Measurements from ENCODE around the gene DCXR. TPM values are rescaled to one million over a fixed set of nuclear protein-coding genes. Genes with fewer than 3 reads are reported as not detected.

The DCXR gene
- total and polyA plus RNA-seq, 2 donors (not counting 3 experiments of a cell fraction or from before 2014, with no cell fraction given), result 93.0 to 178 TPM

DNA sequence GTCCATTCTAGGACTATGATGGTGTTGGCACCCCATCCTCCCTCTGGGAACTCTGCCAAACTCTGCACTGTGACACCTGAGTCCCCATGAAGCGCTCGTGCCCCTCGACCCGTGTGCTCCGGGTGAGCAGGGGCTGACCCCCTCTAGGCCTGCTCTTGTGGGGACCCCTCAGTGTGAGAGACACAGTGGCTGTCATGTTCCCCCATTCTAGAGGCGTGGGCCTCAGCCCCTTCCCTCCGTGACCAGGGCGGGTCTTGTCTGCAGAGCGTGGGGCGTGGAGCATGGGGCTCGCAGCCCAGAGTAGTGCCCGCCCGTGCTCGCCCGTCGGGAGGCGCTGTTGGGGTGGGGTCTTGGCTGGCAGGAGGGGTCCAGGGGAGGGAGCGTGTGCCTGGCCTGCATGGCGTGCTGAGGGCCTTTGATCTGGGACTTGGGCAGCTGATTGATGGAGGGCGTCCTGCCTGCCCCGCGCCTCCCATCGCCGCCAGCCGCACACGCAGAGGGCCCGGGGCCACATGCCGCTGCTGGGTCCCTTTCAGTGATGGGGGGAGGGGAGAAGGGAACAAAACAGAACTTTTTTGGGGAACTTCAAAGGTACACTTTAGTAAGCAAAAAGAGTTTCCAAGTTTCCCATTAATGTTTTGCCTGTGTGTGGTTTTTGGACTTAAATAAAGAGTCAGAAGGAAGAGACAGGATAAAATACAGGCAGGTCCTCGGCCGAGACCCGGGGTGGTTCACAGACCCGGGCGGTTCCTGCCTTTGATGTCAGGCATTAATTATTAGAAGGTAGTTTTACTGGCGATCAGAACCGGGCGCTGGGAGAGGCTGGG is 37.3 kb downstream of the DCXR start:
- no peaks in the 10 kb centered on the region for H3K9me1 ChIP-seq (replicated peaks; ENCODE audit: control insufficient read depth, extremely low read depth, insufficient read depth, low read length)
- H3K9ac ChIP-seq (replicated peaks; ENCODE audit: extremely low read depth, insufficient read depth, low read length), result no peak overlapping the region
- intact Hi-C loops (cut with micrococcal nuclease), result loop anchor here (5.0 kb wide), 1 partner anchor 73 kb away; the partner anchor contains the start of gene MAFG
- no peak overlapping the region for H3K27ac ChIP-seq (ENCODE audit: insufficient read depth, low read depth, low read length)
- H3K36me3 ChIP-seq (ENCODE audit: control insufficient read depth in 2 of 2, extremely low read depth in 1 of 2, insufficient read depth in 2 of 2, low read length in 2 of 2), result no peaks in the 10 kb centered on the region
- no peak for TF ChIP-seq JUN (IDR thresholded peaks at IDR 0.05; ENCODE audit: borderline replicate concordance, insufficient read depth, insufficient read length, low read depth)
- TF ChIP-seq POLR2A (IDR thresholded peaks at IDR 0.05; ENCODE audit: low read depth, low read length), result no peak
- TF ChIP-seq POLR2AphosphoS5 (IDR thresholded peaks at IDR 0.05; ENCODE audit: insufficient read depth, low read depth, low read length), result no peak
- no peak for TF ChIP-seq EZH2 (IDR thresholded peaks at IDR 0.05; ENCODE audit: borderline replicate concordance, low read depth, low read length, severe bottlenecking)
- TF ChIP-seq MYC (IDR thresholded peaks at IDR 0.05; ENCODE audit: low read depth, low read length), result no peak
- TF ChIP-seq GATA2 (IDR thresholded peaks at IDR 0.05; ENCODE audit: insufficient read depth, insufficient read length, low read depth, low read length), result no peak
- TF ChIP-seq FOS (IDR thresholded peaks at IDR 0.05; ENCODE audit: borderline replicate concordance, insufficient read depth, low read length), result no peak
- TF ChIP-seq, protein P1, sequence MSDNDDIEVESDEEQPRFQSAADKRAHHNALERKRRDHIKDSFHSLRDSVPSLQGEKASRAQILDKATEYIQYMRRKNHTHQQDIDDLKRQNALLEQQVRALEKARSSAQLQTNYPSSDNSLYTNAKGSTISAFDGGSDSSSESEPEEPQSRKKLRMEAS (IDR thresholded peaks at IDR 0.05; ENCODE audit: insufficient read depth, insufficient read length), result no peak
- TF ChIP-seq, protein P2, sequence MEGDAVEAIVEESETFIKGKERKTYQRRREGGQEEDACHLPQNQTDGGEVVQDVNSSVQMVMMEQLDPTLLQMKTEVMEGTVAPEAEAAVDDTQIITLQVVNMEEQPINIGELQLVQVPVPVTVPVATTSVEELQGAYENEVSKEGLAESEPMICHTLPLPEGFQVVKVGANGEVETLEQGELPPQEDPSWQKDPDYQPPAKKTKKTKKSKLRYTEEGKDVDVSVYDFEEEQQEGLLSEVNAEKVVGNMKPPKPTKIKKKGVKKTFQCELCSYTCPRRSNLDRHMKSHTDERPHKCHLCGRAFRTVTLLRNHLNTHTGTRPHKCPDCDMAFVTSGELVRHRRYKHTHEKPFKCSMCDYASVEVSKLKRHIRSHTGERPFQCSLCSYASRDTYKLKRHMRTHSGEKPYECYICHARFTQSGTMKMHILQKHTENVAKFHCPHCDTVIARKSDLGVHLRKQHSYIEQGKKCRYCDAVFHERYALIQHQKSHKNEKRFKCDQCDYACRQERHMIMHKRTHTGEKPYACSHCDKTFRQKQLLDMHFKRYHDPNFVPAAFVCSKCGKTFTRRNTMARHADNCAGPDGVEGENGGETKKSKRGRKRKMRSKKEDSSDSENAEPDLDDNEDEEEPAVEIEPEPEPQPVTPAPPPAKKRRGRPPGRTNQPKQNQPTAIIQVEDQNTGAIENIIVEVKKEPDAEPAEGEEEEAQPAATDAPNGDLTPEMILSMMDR (IDR thresholded peaks at IDR 0.05; ENCODE audit: extremely low read depth in 1 of 2, insufficient read depth in 1 of 2, low read depth in 1 of 2, low read length in 2 of 2), result no peak
- no TSS peak for BruUV-seq (replicated peaks)
- FAIRE-seq (no peak), DNase-seq (ENCODE audit: low read depth, low spot score) (no peak)
- H3K4me2 ChIP-seq (ENCODE audit: insufficient read depth, low read length), result no peak overlapping the region
- dilution Hi-C loops (cut with MboI; ENCODE audit: extremely low pct_ligation_motif_present, low sequenced_read_pairs), result no loop called here
- no peaks in the 10 kb centered on the region for H3K79me2 ChIP-seq (ENCODE audit: control insufficient read depth, insufficient read depth, low read length)
- POLR2A ChIA-PET, result no interaction called here
- no peaks in the 10 kb centered on the region for H3K9me3 ChIP-seq (replicated peaks; ENCODE audit: control insufficient read depth, insufficient read depth, low read length)
- H3K4me1 ChIP-seq (ENCODE audit: control insufficient read depth, extremely low read depth, insufficient read depth, low read length), result peaks cover 13% of the 10 kb centered on the region
- no peak overlapping the region for H2AFZ ChIP-seq (ENCODE audit: low read depth, low read length)
- no peak overlapping the region for H3K4me3 ChIP-seq (replicated peaks in 1 of 3; ENCODE audit: insufficient read depth in 1 of 3, low read depth in 1 of 3, low read length in 3 of 3)
- CTCF ChIA-PET, result no interaction called here
- no peaks in the 10 kb centered on the region for H4K20me1 ChIP-seq (replicated peaks; ENCODE audit: control insufficient read depth, extremely low read depth, insufficient read depth, low read length)
- no peaks in the 10 kb centered on the region for H3K27me3 ChIP-seq (ENCODE audit: control insufficient read depth in 2 of 2, insufficient read depth in 2 of 2, low read length in 2 of 2)

Measured in endothelial cell of umbilical vein (primary cell).